SK-N-MC (cell line): ENCODE data around the gene PRICKLE1.
"Not testable (repeated sequence)": the region's sequence is repeated elsewhere in the genome, so short reads cannot be mapped to it uniquely, and the experiment has no call there.

Experiments used
- DNase-seq: peaks from one replicate; pipeline ENCODE4 v3.0.0-alpha.2; 2011; ENCODE audit warnings: low read depth, low spot score
- H3K27ac ChIP-seq: fragments of 200-600 bp; sonication (generic); 2 replicates; pipeline ENCODE4 v1.5.1; 2016; ENCODE audit warnings: mixed run types
- H3K36me3 ChIP-seq: fragments of 200-600 bp; sonication (generic); 2 replicates; pipeline ENCODE4 v1.6.1; 2017; ENCODE audit warnings: antibody characterized with exemption, low read length, mixed read lengths; ENCODE audit not compliant: insufficient read depth
- H3K4me3 ChIP-seq: fragments of 200-600 bp; sonication (generic); 2 replicates; pipeline ENCODE4 v1.5.1; 2016
- H3K9ac ChIP-seq: fragments of 200-600 bp; sonication (generic); 2 replicates; pipeline ENCODE4 v1.8.0; 2017; ENCODE audit warnings: mixed run types, mixed read lengths; ENCODE audit not compliant: insufficient read length
- H3K9me3 ChIP-seq: fragments of 200-600 bp; sonication (generic); 2 replicates; pipeline ENCODE4 v1.6.1; 2017; ENCODE audit warnings: low read depth, mild to moderate bottlenecking, antibody characterized with exemption, low read length, moderate library complexity, mixed read lengths
- EZH2 ChIP-seq: fragments of 200-600 bp; sonication (generic); IDR thresholded peaks from one replicate; pipeline ENCODE4 v1.6.1; 2017; ENCODE audit warnings: antibody characterized with exemption
- FOXP2 ChIP-seq: optimal IDR thresholded peaks from 2 replicates; pipeline ENCODE3; 2011; ENCODE audit warnings: mild to moderate bottlenecking, moderate library complexity; ENCODE audit not compliant: insufficient read depth; ENCODE audit errors: extremely low read length, control extremely low read depth
- POLR2AphosphoS5 ChIP-seq: IDR thresholded peaks from 2 replicates; pipeline ENCODE4 v1.6.1; 2012; ENCODE audit warnings: mild to moderate bottlenecking, low read depth, low read length, borderline replicate concordance

Gene PRICKLE1

GRCh38 chr12:42556917-42557316, 32.6 kb downstream of the PRICKLE1 start:
- TF ChIP-seq EZH2: no peak
- no peak for TF ChIP-seq FOXP2
- TF ChIP-seq POLR2AphosphoS5: no peak
- Histone ChIP-seq H3K9me3 (no peaks in the 10 kb centered on the region), H3K27ac (no peak overlapping the region), H3K4me3 (no peak overlapping the region), H3K36me3 (no peaks in the 10 kb centered on the region), H3K9ac (no peak overlapping the region)
- no peak for DNase-seq

GRCh38 chr12:42552822-42553221, 36.7 kb downstream of the PRICKLE1 start:
- H3K27ac ChIP-seq: no peak overlapping the region
- DNase-seq: no peak
- H3K9ac ChIP-seq: no peak overlapping the region
- no peaks in the 10 kb centered on the region for H3K36me3 ChIP-seq
- H3K4me3 ChIP-seq: no peak overlapping the region
- no peaks in the 10 kb centered on the region for H3K9me3 ChIP-seq
- TF ChIP-seq POLR2AphosphoS5: no peak

GRCh38 chr12:42550800-42551199, 38.7 kb downstream of the PRICKLE1 start:
- Histone ChIP-seq H3K9ac (no peak overlapping the region), H3K9me3 (no peaks in the 10 kb centered on the region), H3K27ac (peak overlapping the region; percentile 75), H3K4me3 (peak overlapping the region; percentile 43), H3K36me3 (no peaks in the 10 kb centered on the region)
- TF ChIP-seq EZH2: no peak
- peak; percentile 69; the same call in 1 of the 2 replicates for TF ChIP-seq POLR2AphosphoS5
- peak; percentile 64 for DNase-seq

- no peak for DNase-seq
- H3K36me3 ChIP-seq: no peaks in the 10 kb centered on the region
- no peak overlapping the region for H3K27ac ChIP-seq
- no peaks in the 10 kb centered on the region for H3K9me3 ChIP-seq
- TF ChIP-seq FOXP2: no peak
- TF ChIP-seq EZH2: no peak
- TF ChIP-seq POLR2AphosphoS5: no peak
- H3K4me3 ChIP-seq: no peak overlapping the region
- H3K9ac ChIP-seq: no peak overlapping the region
Observed at GRCh38 chr12:42546709-42547108, 42.8 kb downstream of the PRICKLE1 start.

GRCh38 chr12:42541965-42542364, 47.6 kb downstream of the PRICKLE1 start:
- Histone ChIP-seq H3K27ac (no peak overlapping the region), H3K9me3 (no peaks in the 10 kb centered on the region), H3K36me3 (no peaks in the 10 kb centered on the region), H3K9ac (no peak overlapping the region), H3K4me3 (no peak overlapping the region)
- TF ChIP-seq POLR2AphosphoS5 (no peak), EZH2 (no peak), FOXP2 (no peak)
- no peak for DNase-seq

- not testable (repeated sequence) for H3K9ac ChIP-seq, H3K36me3 ChIP-seq, H3K9me3 ChIP-seq, H3K4me3 ChIP-seq, DNase-seq, H3K27ac ChIP-seq
Observed at GRCh38 chr12:42541308-42541707, 48.2 kb downstream of the PRICKLE1 start.

- Histone ChIP-seq H3K9ac (no peak overlapping the region), H3K27ac (0 out of 2 replicates have a peak overlapping the region, but pooled peaks have one; percentile 37), H3K9me3 (no peaks in the 10 kb centered on the region), H3K4me3 (no peak overlapping the region), H3K36me3 (no peaks in the 10 kb centered on the region)
- TF ChIP-seq EZH2: no peak
- no peak for TF ChIP-seq POLR2AphosphoS5
- TF ChIP-seq FOXP2: no peak
- DNase-seq: no peak
Observed at GRCh38 chr12:42539696-42540095, 49.9 kb downstream of the PRICKLE1 start.

- no peaks in the 10 kb centered on the region for H3K9me3 ChIP-seq
- no peaks in the 10 kb centered on the region for H3K36me3 ChIP-seq
- DNase-seq: no peak
- no peak overlapping the region for H3K9ac ChIP-seq
- H3K4me3 ChIP-seq: no peak overlapping the region
- no peak for TF ChIP-seq POLR2AphosphoS5
- TF ChIP-seq FOXP2: no peak
- no peak for TF ChIP-seq EZH2
- H3K27ac ChIP-seq: no peak overlapping the region
Observed at GRCh38 chr12:42538203-42538602, 51.3 kb downstream of the PRICKLE1 start.

- H3K27ac ChIP-seq: no peak overlapping the region
- no peak for DNase-seq
- no peak overlapping the region for H3K9ac ChIP-seq
- H3K9me3 ChIP-seq: no peaks in the 10 kb centered on the region
- H3K36me3 ChIP-seq: no peaks in the 10 kb centered on the region
- TF ChIP-seq POLR2AphosphoS5: no peak
- no peak for TF ChIP-seq FOXP2
- no peak for TF ChIP-seq EZH2
- H3K4me3 ChIP-seq: no peak overlapping the region
Observed at GRCh38 chr12:42534184-42534838, 55.2 kb downstream of the PRICKLE1 start.

- no peak overlapping the region for H3K9ac ChIP-seq
- TF ChIP-seq FOXP2 (no peak), POLR2AphosphoS5 (no peak), EZH2 (no peak)
- no peak for DNase-seq
- H3K27ac ChIP-seq: no peak overlapping the region
- H3K36me3 ChIP-seq: no peaks in the 10 kb centered on the region
- H3K4me3 ChIP-seq: no peak overlapping the region
- no peaks in the 10 kb centered on the region for H3K9me3 ChIP-seq
Observed at GRCh38 chr12:42530284-42530683, 59.3 kb downstream of the PRICKLE1 start.
